GM19452 (cell line): Measurements from ENCODE around the gene FBXO30.

ENCODE experiments used
- ATAC-seq: cut with Tn5 transposase; IDR thresholded peaks from one replicate; pipeline ENCODE4 v1.9.1; 2021; ENCODE audit not compliant: unreplicated experiment

FBXO30 gene

GRCh38 chr6:145758113-145758512, 56.5 kb downstream of the FBXO30 start:
- no peak for ATAC-seq

DNA sequence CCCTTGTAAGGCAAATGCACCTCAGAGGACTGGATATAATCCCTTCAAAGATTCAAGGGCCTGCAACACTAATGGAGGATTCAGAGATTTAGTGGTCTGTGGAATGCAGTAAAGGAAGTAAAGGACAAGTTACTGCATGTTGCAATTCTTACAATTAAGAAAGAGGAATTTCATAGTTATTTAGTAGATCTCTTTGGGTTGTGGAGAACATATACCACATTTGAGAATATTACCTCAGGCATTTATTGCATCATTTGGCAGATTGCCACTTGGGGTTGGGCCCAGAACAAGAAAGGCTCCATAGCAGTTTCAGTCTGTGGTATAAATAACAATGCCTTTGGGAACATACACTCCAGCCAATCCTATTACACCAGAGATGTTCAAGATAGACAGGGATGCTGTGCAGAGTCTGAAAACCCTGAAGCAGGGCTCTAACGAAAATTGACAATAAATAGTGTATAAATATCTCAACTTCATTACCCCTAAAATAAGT, 58.4 kb downstream of the FBXO30 start:
- ATAC-seq = no peak

DNA sequence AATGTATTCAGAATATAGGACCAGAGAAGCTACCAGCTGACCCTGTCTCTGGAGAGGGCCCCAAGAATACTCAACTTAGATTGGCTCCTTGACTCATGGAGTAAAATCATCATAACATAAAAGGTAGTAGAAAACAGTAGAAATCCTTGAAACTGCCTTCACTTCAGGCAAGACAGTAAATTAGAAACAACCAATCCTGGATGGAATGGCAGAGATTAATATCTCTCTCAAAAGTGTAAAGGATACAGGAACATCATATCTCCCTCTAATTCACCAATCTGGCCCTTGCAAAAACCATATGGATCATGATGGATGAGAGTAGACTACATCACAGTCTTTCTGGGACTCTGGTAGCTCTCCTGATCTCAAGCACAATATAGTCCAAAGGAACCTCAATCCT, 58.9 kb downstream of the FBXO30 start:
- no peak for ATAC-seq

GRCh38 chr6:145752638-145753037, 62.0 kb downstream of the FBXO30 start:
- ATAC-seq = no peak

DNA sequence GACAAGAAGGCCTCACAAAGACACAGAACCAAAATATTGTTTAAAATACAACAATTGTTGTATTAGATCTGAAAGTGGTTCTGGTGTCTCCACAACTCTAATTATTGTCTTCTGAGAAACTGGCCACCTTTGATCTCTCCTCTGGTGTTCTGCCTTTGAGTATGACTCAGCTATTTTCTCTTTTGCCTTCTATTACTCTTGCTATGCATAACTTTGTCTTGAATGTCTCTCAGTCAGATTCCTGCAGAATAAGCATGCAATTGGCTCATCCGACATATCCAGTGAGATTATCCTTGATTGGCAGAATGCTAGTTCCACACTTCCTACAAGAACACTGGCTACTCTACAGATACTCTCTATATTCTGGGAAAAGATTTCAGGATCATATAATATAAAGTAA, 65.0 kb downstream of the FBXO30 start:
- no peak for ATAC-seq

DNA sequence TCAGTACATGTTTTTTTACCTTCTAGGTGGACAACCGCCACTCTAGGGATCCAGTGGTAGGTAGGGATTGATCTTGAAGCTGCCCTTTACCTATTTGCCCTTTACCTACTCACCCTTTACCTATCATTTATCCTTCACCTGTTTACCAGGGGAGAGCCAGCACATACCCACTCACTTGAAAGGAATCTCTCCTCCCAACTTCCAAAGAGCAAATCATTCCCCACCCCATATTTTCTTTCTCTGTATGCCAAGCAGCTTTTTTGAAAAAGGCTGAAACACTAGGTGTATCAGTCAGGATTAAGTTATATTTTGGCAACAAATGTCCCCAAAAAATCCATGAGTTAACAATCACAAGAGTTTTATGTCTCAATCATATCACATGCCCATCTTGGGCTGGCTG, 68.7 kb downstream of the FBXO30 start:
- ATAC-seq = no peak

DNA sequence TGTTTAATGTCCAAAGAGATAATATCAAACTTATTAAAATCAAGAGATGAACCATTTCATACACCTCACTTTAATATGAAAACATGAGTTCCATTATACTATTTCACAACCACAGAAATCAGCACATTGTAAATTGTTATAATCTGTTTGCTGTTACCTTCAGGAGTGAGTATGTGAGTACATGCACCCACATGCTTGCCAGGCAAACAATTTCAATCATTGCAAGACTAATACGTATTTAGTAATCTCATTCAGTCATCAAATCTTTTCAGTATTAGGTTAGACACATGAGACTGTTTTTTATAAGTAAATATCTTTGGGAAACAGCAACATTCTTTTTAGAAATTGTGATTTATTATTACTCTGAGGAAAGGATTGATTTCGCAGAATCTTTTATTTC, 70.0 kb downstream of the FBXO30 start:
- no peak for ATAC-seq
